K562 (cell line): ENCODE data around the gene ARSI. TPM values are rescaled to one million over a fixed set of nuclear protein-coding genes. Genes with fewer than 3 reads are reported as not detected.

Experiments
- CBX2 ChIP-seq: fragments of 200-600 bp; sonication (generic); IDR thresholded peaks from one replicate; pipeline ENCODE4 v1.6.1; 2012; ENCODE audit warnings: mild to moderate bottlenecking, low read length, inconsistent platforms; ENCODE audit not compliant: insufficient read depth, poor library complexity, severe bottlenecking
- CEBPG ChIP-seq, 3 experiments: fragments of 200-800 bp in 1 of 3; sonication (Bioruptor generic) in 1 of 3; sonication (generic) in 1 of 3; formaldehyde crosslinking in 1 of 3; IDR thresholded peaks in 2 of 3; conservative IDR thresholded peaks in 1 of 3; 2 replicates each; pipeline versions ENCODE4 v1.6.1 to v1.8.0; 2016 to 2022; ENCODE audit warnings: missing compliant biosample characterization in 2 of 3, missing genetic modification characterization in 2 of 3, mild to moderate bottlenecking in 1 of 3, missing genetic modification reagents in 1 of 3
- CEBPZ ChIP-seq: fragments of 150-350 bp; IDR thresholded peaks from 2 replicates; pipeline ENCODE4 v1.6.1; 2014; ENCODE audit warnings: low read depth, mild to moderate bottlenecking, low read length, borderline replicate concordance
- CHD1 ChIP-seq: fragments of 200-600 bp; sonication (generic); IDR thresholded peaks from one replicate; pipeline ENCODE4 v1.6.1; 2012; ENCODE audit warnings: mild to moderate bottlenecking, moderate library complexity, low read length, inconsistent platforms
- CTBP1 ChIP-seq: fragments of 450-650 bp; IDR thresholded peaks from 2 replicates; pipeline ENCODE4 v1.6.1; 2016; ENCODE audit warnings: borderline replicate concordance
- FOS ChIP-seq: IDR thresholded peaks from 3 replicates; pipeline ENCODE4 v1.6.1; 2011; ENCODE audit not compliant: insufficient read length; ENCODE audit errors: extremely low read depth
- IFI16 ChIP-seq: fragments of 250-450 bp; sonication (Bioruptor Pico); IDR thresholded peaks from 2 replicates; pipeline ENCODE4 v2.1.2; 2022; ENCODE audit warnings: mild to moderate bottlenecking, inconsistent platforms
- IRF1 ChIP-seq: sonication (generic); formaldehyde crosslinking; IDR thresholded peaks from 2 replicates; pipeline ENCODE4 v1.8.0; 2022; ENCODE audit warnings: missing genetic modification reagents, mild to moderate bottlenecking, borderline replicate concordance
- MAFF ChIP-seq: IDR thresholded peaks from 2 replicates; pipeline ENCODE4 v1.6.1; 2012; ENCODE audit warnings: low read length, improper control_type of control experiment
- MIER1 ChIP-seq: fragments of 450-650 bp; IDR thresholded peaks from 2 replicates; pipeline ENCODE4 v1.6.1; 2016; ENCODE audit warnings: antibody characterized with exemption, mild to moderate bottlenecking, low read depth
- NFE2 ChIP-seq: IDR thresholded peaks from 2 replicates; pipeline ENCODE4 v1.6.1; 2014; ENCODE audit warnings: antibody characterized with exemption, low read depth
- NR1H2 ChIP-seq: sonication (generic); formaldehyde crosslinking; IDR thresholded peaks from 2 replicates; pipeline ENCODE4 v1.4.0; 2020; ENCODE audit warnings: mild to moderate bottlenecking, missing genetic modification reagents
- NR2C1 ChIP-seq, 2 experiments: fragments of 450-650 bp; IDR thresholded peaks; 2 replicates each; pipeline ENCODE4 v1.6.1; 2017; ENCODE audit warnings: mild to moderate bottlenecking in 2 of 2, antibody characterized with exemption in 1 of 2, inconsistent platforms in 1 of 2, missing compliant biosample characterization in 1 of 2, missing genetic modification characterization in 1 of 2
- PKNOX1 ChIP-seq: fragments of 450-650 bp; IDR thresholded peaks from 2 replicates; pipeline ENCODE4 v1.6.1; 2016
- RAD21 ChIP-seq, 2 experiments: fragments of 250-450 bp in 1 of 2; fragments of 450-650 bp in 1 of 2; sonication (Bioruptor Pico) in 1 of 2; formaldehyde crosslinking in 1 of 2; IDR thresholded peaks in 1 of 2; conservative IDR thresholded peaks in 1 of 2; 2 replicates each; pipeline versions ENCODE4 v1.4.0 to v1.8.0; 2020 to 2022; ENCODE audit warnings: mild to moderate bottlenecking in 2 of 2, moderate library complexity in 1 of 2
- SAP30 ChIP-seq: fragments of 200-600 bp; sonication (generic); IDR thresholded peaks from 2 replicates; pipeline ENCODE4 v1.6.1; 2012; ENCODE audit warnings: borderline replicate concordance, low read depth, mild to moderate bottlenecking, moderate library complexity, low read length, control low read depth, inconsistent platforms; ENCODE audit not compliant: insufficient read depth, poor library complexity, severe bottlenecking
- SMARCE1 ChIP-seq: fragments of 450-650 bp; IDR thresholded peaks from 2 replicates; pipeline ENCODE4 v1.7.1; 2016; ENCODE audit warnings: mild to moderate bottlenecking
- SRSF9 ChIP-seq: fragments of 200-400 bp; formaldehyde crosslinking; IDR thresholded peaks from 2 replicates; pipeline ENCODE4 v1.6.1; 2017; ENCODE audit warnings: low read depth, low read length, borderline replicate concordance
- TCF7L2 ChIP-seq: fragments of 150-350 bp; IDR thresholded peaks from 2 replicates; pipeline ENCODE4 v1.6.1; 2016; ENCODE audit warnings: low read depth, mild to moderate bottlenecking, low read length, moderate library complexity
- ZBTB1 ChIP-seq: sonication (generic); formaldehyde crosslinking; IDR thresholded peaks from 2 replicates; pipeline ENCODE4 v1.8.1; 2023; ENCODE audit warnings: missing genetic modification reagents, low read depth, mild to moderate bottlenecking, borderline replicate concordance
- ZBTB17 ChIP-seq: fragments of 450-650 bp; formaldehyde crosslinking; IDR thresholded peaks from 2 replicates; pipeline ENCODE4 v1.4.0; 2020; ENCODE audit warnings: mild to moderate bottlenecking
- ZNF143 ChIP-seq: sonication (generic); formaldehyde crosslinking; IDR thresholded peaks from 2 replicates; pipeline ENCODE4 v1.9.0; 2022; ENCODE audit warnings: mild to moderate bottlenecking, missing genetic modification reagents
- ZNF217 ChIP-seq: sonication (generic); formaldehyde crosslinking; IDR thresholded peaks from 2 replicates; pipeline ENCODE4 v1.8.0; 2022; ENCODE audit warnings: mild to moderate bottlenecking, missing genetic modification reagents
- ZNF324 ChIP-seq: fragments of 250-450 bp; sonication (Bioruptor Pico); IDR thresholded peaks from 2 replicates; pipeline ENCODE4 v1.4.0; 2020; ENCODE audit warnings: mild to moderate bottlenecking
- ZSCAN29 ChIP-seq: fragments of 450-650 bp; IDR thresholded peaks from 2 replicates; pipeline ENCODE4 v1.6.1; 2017
- polyA plus RNA-seq, 8 experiments: library from polyadenylated mRNA; depleted of rRNA in 4 of 8; stranded (reverse) in 5 of 8; unstranded in 3 of 8; fragments of >200 nt; fragmentation: Nextera tagmentation in 2 of 8; fragmentation: Illumina TruSeq in 1 of 8; extraction: Ambion mirVana in 2 of 8; extraction: Trizol in 1 of 8; gene quantifications; 2 replicates each; pipeline versions ENCODE4 v1.2.1 to v1.2.3, GENCODE V29; 2011 to 2014; ENCODE audit warnings: inconsistent platforms in 1 of 8, missing spikeins in 1 of 8
- total RNA-seq, 7 experiments: library from RNA; depleted of rRNA in 6 of 7; stranded (reverse); fragments of >200 nt in 6 of 7; fragmentation: Illumina TruSeq in 2 of 7; extraction: Trizol in 2 of 7; gene quantifications; 2 replicates each; pipeline versions ENCODE4 v1.2.1 to v1.2.3, GENCODE V29; 2011 to 2021; ENCODE audit warnings: low replicate concordance in 1 of 7

ARSI gene
- total and polyA plus RNA-seq, 9 of the 15 experiments (the other 6 are each of a cell fraction or from before 2014, with no cell fraction given) = 0.04 to 0.07 TPM; not detected in 7

- TF ChIP-seq SAP30 (no peak), TCF7L2 (no peak), IRF1 (no peak), NR1H2 (no peak), NFE2 (no peak), MAFF (no peak), ZSCAN29 (no peak), MIER1 (no peak), FOS (no peak), IFI16 (CRISPR knock-in tag) (no peak), ZBTB17 (CRISPR knock-in tag) (no peak), CTBP1 (peak; percentile 58; the same call in 1 of the 2 replicates), CBX2 (no peak), ZBTB1 (no peak), NR2C1 (IDR thresholded peaks at IDR 0.05) (no peak), NR2C1 (tag; IDR thresholded peaks at IDR 0.05) (no peak), SRSF9 (no peak), ZNF324 (CRISPR knock-in tag) (no peak), ZNF217 (no peak), SMARCE1 (no peak), CHD1 (no peak), CEBPG (CRISPR knock-in tag; IDR thresholded peaks at IDR 0.05) (no peak), CEBPG (tag; conservative IDR thresholded peaks at IDR 0.05 in 1 of 2, IDR thresholded peaks at IDR 0.05 in 1 of 2) (no peak), PKNOX1 (peak; percentile 37; the same call in 1 of the 2 replicates), ZNF143 (no peak), RAD21 (CRISPR knock-in tag; conservative IDR thresholded peaks at IDR 0.05 in 1 of 2, IDR thresholded peaks at IDR 0.05 in 1 of 2) (peak in 1 of 2 experiments; percentile 31; a peak in 1 of 4 replicates), CEBPZ (no peak)
Observed at GRCh38 chr5:150286820-150287219, 15.9 kb downstream of the ARSI start (continued).
